G401.6 (cell line): ENCODE results near the gene CACFD1.

Experiments used
- FAIRE-seq: peaks from 2 replicates; lab custom pipeline; 2012; peaks lifted over from hg19 to GRCh38; lab: Jason Lieb, UNC

The CACFD1 gene

DNA sequence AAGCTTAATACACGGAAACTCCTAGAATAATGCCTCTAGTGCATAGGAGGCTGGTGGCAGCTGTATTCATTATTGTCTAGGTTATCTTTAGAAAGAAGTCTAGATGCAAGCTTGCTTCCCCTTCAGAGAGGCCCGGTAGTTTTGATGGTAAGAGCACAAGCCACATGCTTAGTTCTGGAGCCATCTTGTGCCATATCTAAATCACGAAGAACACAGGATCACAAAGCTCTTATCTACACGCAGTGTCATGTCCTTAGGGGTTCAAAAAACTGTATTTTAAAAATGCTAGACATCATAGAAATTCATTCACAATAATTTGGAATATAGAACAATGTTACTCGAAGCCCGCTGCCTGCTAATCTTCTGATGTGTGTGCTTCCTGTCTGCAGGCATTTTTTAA lies 6.2 kb downstream of the CACFD1 start:
- no peak for FAIRE-seq

DNA sequence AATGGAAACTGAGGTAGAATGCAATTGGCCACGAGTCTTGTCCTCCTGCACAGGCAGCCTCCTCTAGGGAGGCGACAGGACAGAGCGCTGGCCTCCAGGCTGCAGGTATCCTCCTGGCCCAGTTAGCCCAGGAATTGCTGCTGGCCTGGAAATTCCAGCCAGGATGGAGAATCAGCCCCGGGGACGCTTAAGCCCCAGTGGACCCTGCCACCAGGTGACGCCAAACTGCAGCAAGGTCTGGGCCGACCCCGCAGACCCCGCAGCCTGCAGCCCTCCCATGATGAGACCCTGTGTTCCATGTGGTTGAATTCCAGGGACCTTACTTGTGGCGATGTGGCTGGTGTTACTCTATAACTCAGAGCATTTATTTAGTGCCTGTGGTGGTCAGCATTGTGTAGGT lies 7.3 kb downstream of the CACFD1 start:
- no peak for FAIRE-seq

DNA sequence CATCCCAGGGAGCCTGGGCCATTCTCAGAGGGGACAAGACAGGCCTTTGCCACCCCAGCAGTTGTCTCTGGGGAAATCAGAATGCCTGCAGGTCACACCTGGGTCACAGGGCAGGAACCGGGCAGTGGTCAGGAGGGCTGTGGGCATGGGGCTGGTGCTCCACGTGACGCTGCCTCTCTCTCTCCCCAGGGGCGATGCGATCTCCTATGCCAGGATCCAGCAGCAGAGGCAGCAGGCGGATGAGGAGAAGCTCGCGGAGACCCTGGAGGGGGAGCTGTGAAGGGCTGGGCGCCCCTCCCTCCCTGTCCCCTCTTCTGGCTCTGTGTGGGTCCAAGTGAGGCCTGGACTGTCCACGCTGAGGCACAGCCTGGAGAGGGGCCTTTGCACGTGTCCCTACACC lies 8.6 kb downstream of the CACFD1 start:
- no peak for FAIRE-seq

DNA sequence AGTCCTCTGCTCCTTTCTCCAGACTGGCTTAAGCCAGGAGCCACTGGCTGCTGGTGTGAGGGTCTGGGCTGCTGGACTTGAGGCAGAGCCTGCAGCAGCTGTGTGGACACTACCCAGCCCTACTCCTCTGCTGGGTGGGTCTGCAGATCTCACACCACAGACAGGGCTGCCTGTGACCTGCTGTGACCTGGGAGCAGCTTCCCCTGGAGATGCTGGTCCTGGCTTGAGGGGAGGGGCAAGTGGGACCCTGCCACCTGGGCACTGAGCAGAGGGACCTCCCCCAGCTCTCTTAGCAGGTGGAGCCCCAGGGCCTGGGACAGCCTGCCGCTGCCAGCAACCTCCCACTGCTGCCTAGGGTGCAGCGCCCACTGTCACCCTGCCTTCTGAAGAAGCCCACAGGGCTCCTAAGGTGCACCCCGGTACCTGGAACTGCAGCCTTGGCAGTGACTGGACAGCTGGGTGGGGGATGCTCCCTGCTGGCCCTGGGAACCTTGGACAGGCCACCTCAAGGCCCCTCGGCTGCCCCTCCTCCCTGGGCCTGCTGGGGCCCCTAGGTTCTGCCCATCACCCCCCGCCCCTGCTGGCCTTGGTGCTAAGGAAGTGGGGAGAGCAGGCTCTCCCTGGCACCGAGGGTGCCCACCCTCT lies 9.1 kb downstream of the CACFD1 start:
- no peak for FAIRE-seq

DNA sequence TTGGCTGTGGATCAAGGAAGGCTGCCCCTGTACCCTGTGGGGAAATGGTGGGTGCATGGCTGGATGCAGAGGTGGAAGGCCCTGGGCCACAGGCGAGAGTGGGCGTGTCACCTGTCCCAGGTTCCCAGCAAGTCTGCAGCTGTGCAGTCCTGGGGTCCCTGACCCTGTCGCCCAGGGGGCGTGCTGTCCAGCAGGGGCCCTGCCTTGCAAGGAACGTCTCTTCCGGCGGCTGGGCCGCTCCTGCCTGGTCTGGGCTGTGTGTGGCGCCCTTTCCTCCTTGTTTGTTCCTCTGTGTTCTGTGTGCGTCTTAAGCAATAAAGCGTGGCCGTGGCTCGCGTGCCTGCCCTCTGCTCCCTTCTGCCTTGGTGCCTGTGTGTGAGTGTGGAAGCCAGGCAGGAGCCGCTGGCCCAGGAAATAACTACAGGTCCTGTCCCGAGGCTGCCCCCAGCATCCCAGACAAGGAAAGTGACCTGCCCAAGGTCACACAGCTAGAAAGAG lies 10.7 kb downstream of the CACFD1 start:
- no peak for FAIRE-seq

DNA sequence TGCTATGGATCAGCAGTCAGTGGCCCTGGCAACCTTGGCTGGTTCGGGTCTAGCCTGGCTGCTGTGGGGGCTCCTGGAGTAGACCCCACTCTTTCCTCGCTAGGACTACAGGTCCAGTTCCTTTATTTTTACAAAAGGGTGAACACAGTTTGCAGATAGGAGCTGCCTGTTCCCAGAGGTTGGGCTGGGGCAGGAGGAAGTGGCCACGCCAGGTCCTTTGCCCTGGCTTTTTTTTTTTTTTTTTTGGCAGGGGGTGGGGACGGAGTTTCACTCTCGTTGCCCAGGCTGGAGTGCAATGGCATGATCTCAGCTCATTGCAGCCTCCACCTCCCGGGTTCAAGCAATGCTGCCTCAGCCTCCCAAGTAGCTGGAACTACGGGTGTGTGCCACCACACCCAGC lies 11.2 kb downstream of the CACFD1 start:
- FAIRE-seq, result no peak

DNA sequence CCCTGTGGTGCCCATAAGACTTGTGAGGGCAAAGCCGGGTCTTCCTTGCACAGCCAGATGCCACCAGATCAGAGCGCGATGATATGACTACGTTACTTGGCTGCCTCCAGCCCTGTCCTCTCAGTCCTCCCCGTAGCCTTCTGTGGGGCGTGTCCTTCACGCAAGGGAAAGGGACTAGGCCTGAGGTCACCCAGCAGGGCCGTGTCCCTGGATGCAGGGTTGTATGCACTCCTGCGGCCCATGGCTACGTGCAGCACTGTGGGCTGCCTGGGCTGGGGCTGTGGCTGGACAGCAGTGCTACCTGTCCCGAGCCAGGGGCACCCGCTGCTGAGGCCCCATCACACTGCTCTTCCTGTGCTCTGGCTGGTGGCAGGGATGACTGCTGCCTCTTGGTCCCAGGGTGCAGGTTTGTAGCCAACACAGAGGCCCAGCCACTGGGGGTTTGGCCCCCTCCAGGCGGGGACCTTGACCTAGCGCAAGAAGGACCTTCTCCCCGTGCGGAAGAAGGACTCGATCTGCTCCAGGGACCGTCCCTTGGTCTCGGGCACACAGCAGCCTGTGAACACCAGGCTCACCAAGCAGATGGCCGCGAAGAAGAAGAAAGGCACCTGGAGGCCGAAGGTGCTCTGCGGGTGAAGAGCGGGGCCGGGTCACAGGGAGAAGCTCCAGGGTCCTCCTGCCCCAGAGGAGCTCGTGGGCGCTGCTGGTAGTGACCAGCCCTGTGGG lies 11.9 kb downstream of the CACFD1 start:
- no peak for FAIRE-seq

DNA sequence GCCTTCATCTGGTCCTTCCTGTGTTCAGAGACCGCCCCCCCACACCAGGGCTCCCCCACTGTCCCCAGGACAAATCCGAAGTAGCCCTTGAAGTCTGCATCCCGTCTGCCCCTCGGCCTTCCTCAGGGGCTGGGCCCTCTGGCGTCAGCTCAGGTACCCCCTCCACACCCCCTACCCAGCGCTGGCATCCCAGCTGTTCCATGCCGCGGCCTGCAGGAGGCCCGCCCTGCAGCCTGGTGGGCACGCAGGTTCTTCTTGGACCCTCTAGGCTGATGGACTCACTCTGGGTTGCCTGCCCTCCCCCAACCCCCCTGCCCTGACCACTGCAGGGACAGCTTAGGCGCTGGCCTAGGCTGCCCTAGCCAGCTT lies 12.5 kb downstream of the CACFD1 start:
- no peak for FAIRE-seq

DNA sequence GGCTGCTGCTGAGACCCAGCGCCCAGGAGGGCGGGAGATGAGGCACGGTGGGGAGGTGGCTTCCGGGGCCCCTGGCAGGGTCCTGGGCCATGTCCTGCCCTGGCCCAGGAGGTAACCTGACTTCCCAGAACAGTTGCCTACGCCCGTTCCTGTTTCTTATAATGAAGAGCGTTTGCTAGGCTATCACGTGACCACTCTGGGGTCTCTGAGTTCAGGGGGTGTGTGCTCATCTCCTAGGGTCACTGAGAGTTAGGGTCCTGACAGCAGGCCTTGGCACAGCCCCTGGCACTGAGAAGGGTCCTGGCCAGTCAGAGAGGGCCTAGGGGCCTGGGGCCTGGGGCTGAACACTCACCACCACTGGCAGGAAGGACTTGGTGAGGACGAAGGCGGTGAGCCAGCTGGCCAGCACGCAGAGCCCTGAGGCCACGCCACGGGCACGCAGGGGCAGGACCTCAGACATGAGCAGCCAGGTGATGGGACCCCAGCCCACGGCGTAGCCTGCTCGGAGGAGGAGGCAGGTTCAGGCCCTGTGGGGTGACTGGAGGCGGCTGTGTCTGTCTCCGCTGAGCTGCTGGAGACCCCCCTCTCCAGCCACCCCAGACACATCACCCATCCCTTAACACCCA lies 13.1 kb downstream of the CACFD1 start:
- FAIRE-seq, result no peak

DNA sequence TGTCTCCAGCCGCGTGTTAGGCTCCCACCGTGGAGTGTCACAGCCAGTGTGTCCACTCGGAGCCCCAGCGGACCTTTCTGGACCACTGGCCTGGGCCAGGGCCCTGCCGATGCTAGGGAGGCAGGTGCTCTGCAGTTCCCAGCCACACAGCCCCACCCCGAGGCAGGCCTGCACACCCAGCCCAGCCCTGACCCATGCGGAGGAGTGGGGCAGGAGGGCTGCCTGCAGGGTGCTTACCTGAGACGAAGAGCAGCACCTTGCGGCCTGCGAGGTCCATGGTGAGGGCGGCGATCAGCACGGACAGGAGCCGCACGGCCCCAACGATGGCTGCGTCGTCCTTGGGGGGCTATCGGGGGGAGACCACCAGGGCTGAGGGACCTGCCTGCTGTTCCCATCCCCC lies 14.0 kb downstream of the CACFD1 start:
- no peak for FAIRE-seq

DNA sequence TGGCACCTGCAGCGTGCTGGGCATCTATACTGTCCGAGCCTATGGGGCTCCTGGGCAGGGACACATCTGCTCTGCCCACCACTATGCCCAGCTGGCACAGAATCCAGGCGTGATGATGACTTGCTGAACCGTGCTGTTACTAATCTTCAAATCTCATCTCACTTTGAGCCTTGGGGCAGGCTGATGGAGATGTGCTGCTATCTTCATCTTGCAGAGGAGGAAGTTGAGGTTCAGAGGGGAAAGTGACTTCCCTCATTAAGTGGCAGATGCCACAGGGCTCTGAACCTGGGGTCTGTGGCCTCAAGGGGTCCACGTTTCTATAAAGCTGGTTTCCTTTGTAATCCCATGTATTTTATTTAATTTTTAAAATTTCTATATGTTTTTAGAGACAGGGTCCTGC lies 14.4 kb downstream of the CACFD1 start:
- no peak for FAIRE-seq

DNA sequence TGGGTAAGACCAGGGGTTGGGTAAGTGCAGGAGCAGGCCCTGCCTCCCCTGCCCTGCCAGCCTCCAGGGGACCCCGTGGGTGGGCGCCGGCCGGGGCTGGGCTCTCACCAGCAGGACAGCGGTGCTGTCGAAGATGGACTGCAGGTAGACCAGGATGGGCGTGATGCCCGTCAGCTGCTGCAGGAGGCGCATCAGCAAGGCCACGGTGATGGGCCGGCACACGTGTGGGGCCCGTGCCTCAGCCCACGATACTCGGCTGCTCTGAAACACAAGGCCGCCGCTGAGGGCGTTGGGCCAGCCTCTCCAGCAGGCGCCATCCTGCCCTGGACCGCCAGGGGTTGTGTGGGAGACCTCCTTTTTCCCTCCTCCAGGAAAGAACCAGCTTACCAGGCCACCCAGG lies 15.1 kb downstream of the CACFD1 start:
- FAIRE-seq, result no peak

DNA sequence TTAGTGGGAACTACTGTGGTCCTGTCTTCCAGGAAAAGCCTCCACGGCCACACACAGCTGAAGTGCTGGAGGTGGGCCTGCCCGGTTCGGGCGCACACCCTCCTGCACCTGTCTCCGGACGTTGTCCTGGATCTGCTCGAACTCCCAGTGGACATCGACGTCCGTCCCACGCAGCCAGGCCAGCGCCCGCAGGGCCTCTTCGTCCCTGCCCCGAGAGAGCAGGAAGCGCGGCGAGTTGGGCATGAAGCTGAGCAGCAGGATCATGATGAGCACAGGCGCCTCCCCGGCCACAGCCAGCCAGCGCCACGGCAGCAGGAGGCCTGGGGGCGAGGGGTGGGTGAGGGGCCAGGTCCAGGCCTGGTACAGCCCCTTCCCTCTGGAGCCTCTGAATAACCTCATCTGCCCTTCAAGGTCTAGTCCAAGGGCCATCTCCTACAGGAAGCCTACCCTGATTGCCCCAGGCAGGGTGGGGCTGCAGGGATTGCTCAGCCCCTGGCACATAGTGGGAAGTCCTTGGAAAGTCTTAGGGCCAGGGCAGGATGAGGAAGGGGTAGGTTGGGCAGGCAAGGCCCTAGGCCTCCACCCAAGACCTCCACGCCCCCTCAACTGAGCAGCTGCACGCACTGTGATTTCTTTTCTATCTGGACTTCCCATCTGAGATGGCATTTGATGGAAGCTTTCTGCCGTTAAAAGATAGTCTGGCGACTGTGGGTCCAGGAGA lies 15.7 kb downstream of the CACFD1 start:
- FAIRE-seq, result no peak

DNA sequence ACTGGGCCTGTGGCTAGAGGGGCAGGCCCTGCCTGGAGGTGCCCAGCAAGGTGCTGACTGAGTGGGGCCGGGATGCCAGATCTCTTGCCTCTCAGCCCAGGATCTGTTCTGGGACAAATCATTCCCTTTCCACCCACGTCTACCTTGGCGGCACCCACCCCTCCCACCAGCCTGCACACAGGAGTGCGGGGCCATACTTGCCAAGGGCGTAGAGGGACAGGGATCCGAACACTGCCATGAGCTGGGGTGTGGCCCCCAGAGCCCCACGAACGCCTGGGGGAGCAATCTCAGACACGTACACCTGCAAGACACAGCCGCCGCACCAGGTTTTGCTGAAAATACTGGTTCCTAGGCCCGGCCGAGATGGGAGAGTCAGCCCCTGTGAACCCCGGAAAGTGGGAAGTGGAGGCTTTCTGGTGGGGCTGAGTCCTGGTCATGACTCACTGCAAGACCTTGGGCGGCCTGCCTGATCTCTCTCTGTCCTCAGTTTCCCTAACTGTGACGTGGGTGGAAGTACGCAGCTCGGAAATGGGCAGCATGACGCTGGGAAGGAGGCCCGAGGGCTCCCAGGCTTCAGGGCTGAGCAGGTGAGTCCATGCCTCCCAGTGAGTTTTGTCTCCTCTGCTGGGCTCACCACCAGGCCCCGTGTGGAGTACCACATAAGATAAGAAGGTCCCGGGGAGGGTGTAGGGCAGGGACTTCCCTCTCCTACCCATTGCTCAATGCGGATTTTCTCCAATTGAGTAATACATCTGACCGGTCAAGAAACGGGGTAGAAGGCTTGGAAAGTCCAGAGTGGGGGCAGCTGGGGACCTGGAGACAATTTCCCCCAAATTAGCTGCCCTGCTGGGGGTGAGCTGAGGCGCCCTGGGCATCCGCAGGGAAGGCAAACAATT lies 16.5 kb downstream of the CACFD1 start:
- FAIRE-seq, result no peak

DNA sequence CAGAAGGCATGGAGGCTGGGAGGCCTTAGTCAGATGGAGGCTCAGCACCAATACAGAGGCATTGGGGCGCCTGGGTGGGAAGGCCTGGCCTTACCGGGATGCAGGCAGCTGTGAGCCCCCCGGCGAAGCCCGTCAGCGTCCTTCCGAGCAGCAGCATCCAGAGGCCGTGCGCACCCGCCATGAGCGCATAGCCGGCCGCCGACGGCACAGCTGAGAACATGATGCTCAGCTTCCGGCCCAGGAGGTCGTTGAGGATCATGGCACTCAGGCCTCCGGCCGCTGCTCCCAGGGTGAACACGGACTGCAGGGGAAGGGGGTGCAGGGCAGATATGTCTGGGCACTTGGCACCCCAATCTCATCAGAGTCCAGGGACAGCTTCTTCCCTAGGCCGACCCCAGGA lies 17.2 kb downstream of the CACFD1 start:
- FAIRE-seq, result no peak

DNA sequence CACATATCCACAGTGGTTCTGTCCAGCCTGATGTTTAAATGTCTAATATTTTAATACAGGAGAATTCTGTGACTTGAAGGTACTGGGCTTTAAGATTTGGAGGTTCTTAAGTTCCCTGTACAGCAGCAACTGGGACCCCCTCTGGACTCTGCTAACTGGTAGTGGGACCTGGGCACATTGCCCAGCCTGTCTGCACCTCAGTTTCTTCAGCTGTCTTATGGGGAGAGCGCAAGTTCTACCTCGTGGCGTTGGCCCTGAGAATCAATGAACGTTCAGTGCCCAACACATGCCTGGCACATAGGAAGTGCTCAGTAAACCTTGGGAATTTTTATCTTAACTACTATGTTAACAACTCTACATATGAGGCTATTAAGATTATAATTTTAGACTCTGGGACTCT lies 17.7 kb downstream of the CACFD1 start:
- no peak for FAIRE-seq

DNA sequence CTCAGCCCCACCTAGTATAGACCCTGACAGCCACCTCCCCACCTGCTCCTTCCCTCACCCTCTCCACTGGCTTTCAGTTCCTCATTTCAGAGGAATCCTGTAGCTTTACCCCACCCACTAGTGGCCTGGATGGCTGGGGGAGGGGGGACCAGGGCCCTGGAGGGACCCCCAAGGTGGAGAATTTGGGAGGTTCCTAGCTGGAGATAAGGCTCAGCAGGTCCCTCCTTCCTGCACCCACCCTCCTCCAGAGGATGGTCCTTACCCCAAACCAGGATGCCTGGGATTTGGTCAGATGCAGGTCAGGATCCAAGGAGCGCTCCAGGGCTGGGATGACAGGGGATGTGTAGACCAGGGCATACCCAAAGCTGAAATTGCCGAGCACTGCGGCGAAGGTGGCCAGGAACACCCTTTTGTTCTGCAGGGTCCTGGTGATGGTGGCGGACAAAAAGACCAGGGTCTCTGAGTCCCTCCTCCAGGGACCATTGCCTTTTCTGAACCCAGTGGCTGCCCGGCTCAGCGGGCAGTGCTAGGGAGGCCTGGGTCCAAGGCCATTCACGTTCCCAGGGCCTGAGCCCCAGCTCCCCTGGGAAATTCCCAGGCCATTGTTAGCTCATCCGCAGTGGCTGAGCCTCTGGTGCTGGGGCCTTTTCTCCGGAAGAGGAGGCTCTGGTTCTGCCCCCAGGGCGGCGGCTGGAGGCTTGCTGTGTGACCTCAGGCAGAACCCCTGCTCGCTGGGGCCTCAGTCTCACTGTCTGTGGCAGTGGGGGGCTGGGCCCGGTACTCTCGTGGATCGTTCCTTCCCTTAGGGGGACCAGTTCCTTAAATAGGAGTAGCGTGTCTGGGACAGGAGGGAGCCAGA lies 18.4 kb downstream of the CACFD1 start:
- FAIRE-seq, result no peak

DNA sequence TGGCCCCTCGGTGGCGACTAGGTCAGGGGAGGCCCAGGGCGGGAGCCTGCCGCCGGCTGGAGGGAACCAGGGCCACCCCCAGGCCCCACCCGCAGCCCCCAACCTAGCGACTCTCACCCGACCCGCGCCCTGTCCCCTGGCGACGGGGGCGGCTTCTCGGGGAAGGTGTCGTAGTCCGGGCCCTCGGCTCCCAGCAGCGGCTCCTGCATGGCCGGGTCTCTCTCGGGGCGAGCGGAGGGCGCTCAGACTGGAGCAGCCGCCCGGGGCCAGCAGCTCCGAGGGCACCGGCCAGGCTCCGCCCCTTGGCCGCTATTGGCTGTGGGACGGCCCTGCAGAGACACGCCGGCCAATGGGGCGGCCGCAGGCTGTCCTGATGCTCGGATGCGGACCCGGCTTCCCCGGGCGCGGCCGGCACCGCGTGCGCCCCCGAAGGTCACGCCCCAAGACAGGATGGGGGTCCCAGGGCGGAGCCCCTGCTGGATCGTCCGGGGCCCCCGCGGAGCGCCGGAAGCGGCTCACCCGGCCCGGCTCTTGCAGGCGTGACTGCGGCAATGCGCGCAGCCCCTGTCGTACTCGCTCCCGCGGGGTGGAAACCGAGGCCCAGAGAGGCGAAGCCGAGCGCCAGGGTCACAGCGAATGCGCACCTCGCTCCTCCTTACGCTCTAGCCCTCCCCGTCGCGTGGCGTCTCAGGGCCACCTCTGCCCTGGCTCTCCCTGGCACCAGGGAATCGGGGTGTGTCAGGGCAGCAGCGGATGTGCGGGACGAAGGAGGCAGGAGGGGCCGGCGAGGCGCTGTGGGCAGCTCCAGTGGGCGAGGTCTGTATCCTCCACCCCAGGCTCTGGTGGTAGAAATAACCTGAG lies 19.3 kb downstream of the CACFD1 start, which contains the start of gene SLC2A6:
Gene SLC2A6 (minus strand): TSS at position 249 of the 861 bp plus-strand sequence. CDS start 40 bp downstream, at position 209.
- FAIRE-seq, result peak; percentile 39

DNA sequence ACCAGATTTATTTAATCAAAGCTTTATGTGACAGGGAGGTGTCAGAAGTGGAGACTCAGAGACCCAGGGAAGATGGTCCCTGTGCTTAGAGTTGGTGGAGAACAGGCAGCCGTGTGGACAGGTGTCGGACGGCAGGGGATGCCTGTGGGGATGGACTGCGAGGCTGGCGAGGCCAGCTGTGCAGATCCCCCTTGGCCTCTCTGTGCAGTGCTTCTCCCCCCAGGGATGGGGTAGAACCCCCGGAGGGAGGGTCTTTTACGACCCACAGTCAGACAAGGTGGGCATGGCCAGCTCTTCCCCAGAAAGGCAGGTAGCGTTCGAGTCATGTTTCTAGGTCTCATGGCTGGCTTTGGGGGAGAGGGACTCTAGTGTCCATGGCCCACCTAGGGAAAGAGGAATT lies 23.8 kb downstream of the CACFD1 start:
- no peak for FAIRE-seq
